ENCODE measurements around the gene LRP2. TPM values are rescaled to one million over a fixed set of nuclear protein-coding genes. Genes with fewer than 3 reads are reported as not detected.

Gene LRP2
- total and polyA plus RNA-seq, 7 donors, result 1.9 TPM; not detected in 6

- Histone ChIP-seq H3K9me3 (no peaks in the 10 kb centered on the region), H3K36me3 (no peaks in the 10 kb centered on the region), H3K4me1 (no peaks in the 10 kb centered on the region), H3K27ac (no peak overlapping the region), H3K27me3 (no peaks in the 10 kb centered on the region), H3K4me3 (no peak overlapping the region)
- DNase-seq, result no peak
- WGBS, 2 donors, result 48 to 59% methylated on average over 3 of the region's 3 CpGs
- intact Hi-C loops (cut with DNase I), result no loop called here
- TF ChIP-seq EP300 (IDR thresholded peaks at IDR 0.05) (no peak), CTCF (IDR thresholded peaks at IDR 0.05) (no peak), POLR2A (IDR thresholded peaks at IDR 0.05) (no peak), POLR2AphosphoS5 (IDR thresholded peaks at IDR 0.05) (no peak)
Observed at GRCh38 chr2:169189132-169189531, 173.2 kb downstream of the LRP2 start.

- Histone ChIP-seq H3K36me3 (no peaks in the 10 kb centered on the region), H3K4me1 (no peaks in the 10 kb centered on the region), H3K27me3 (no peaks in the 10 kb centered on the region), H3K9me3 (no peaks in the 10 kb centered on the region), H3K4me3 (no peak overlapping the region), H3K27ac (no peak overlapping the region)
- no peak for DNase-seq
- intact Hi-C loops (cut with DNase I), result no loop called here
- 82 to 89% methylated on average over 8 of the region's 8 CpGs for WGBS, 2 donors
- no peak for TF ChIP-seq CTCF (IDR thresholded peaks at IDR 0.05)
- TF ChIP-seq POLR2A (IDR thresholded peaks at IDR 0.05), result no peak
- no peak for TF ChIP-seq POLR2AphosphoS5 (IDR thresholded peaks at IDR 0.05)
- no peak for TF ChIP-seq EP300 (IDR thresholded peaks at IDR 0.05)
Observed at GRCh38 chr2:169185711-169186110, 176.6 kb downstream of the LRP2 start.

GRCh38 chr2:169184074-169184473 lies 178.3 kb downstream of the LRP2 start:
- Histone ChIP-seq H3K27me3 (no peaks in the 10 kb centered on the region), H3K27ac (no peak overlapping the region), H3K4me3 (no peak overlapping the region), H3K9me3 (no peaks in the 10 kb centered on the region), H3K4me1 (no peaks in the 10 kb centered on the region), H3K36me3 (no peaks in the 10 kb centered on the region)
- intact Hi-C loops (cut with DNase I), result no loop called here
- WGBS, 2 donors, result 41 to 58% methylated on average over 3 of the region's 3 CpGs
- no peak for DNase-seq
- no peak for TF ChIP-seq CTCF (IDR thresholded peaks at IDR 0.05)

GRCh38 chr2:169182573-169182972 lies 179.8 kb downstream of the LRP2 start:
- H3K27ac ChIP-seq, result no peak overlapping the region
- H3K4me3 ChIP-seq, result no peak overlapping the region
- H3K9me3 ChIP-seq, result no peaks in the 10 kb centered on the region
- no peak for TF ChIP-seq CTCF (IDR thresholded peaks at IDR 0.05)
- TF ChIP-seq POLR2AphosphoS5 (IDR thresholded peaks at IDR 0.05), result no peak
- no peak for TF ChIP-seq EP300 (IDR thresholded peaks at IDR 0.05)
- TF ChIP-seq POLR2A (IDR thresholded peaks at IDR 0.05), result no peak
- H3K27me3 ChIP-seq, result no peaks in the 10 kb centered on the region
- no peaks in the 10 kb centered on the region for H3K4me1 ChIP-seq
- DNase-seq, result no peak
- no peaks in the 10 kb centered on the region for H3K36me3 ChIP-seq
- WGBS, 2 donors, result 85% methylated on average over 2 of the region's 2 CpGs
- intact Hi-C loops (cut with DNase I), result no loop called here

GRCh38 chr2:169178804-169179390 lies 183.4 kb downstream of the LRP2 start:
- DNase-seq, result no peak
- no peak for TF ChIP-seq EP300 (IDR thresholded peaks at IDR 0.05)
- no peak for TF ChIP-seq POLR2AphosphoS5 (IDR thresholded peaks at IDR 0.05)
- TF ChIP-seq CTCF (IDR thresholded peaks at IDR 0.05), result no peak
- no peak for TF ChIP-seq POLR2A (IDR thresholded peaks at IDR 0.05)
- H3K4me1 ChIP-seq, result no peaks in the 10 kb centered on the region
- H3K9me3 ChIP-seq, result no peaks in the 10 kb centered on the region
- no peaks in the 10 kb centered on the region for H3K36me3 ChIP-seq
- no peak overlapping the region for H3K4me3 ChIP-seq
- WGBS, 2 donors, result 90 to 91% methylated on average over 1 of the region's 1 CpG
- no peaks in the 10 kb centered on the region for H3K27me3 ChIP-seq
- H3K27ac ChIP-seq, result no peak overlapping the region
- intact Hi-C loops (cut with DNase I), result no loop called here
